DOHH2 (cell line): ENCODE data around the gene VSIR.

ENCODE experiments used
- H3F3A ChIP-seq: fragments of 200-600 bp; sonication (generic), shearing (Covaris generic); 2 replicates; pipeline ENCODE4 v1.6.0; 2016; ENCODE audit warnings: antibody characterized with exemption, mild to moderate bottlenecking; ENCODE audit not compliant: control insufficient read depth, insufficient read depth
- H3K27ac ChIP-seq: fragments of 200-600 bp; sonication (generic); 2 replicates; pipeline ENCODE4 v1.5.1; 2014; ENCODE audit warnings: low read depth, mild to moderate bottlenecking, low read length, moderate library complexity
- H3K27me3 ChIP-seq: fragments of 200-600 bp; sonication (generic); 2 replicates; pipeline ENCODE4 v1.6.1; 2014; ENCODE audit warnings: mild to moderate bottlenecking, low read length, mixed read lengths; ENCODE audit not compliant: control insufficient read depth
- H3K36me3 ChIP-seq: fragments of 200-600 bp; sonication (generic); 2 replicates; pipeline ENCODE4 v1.6.1; 2014; ENCODE audit warnings: mild to moderate bottlenecking, low read length, moderate library complexity, mixed read lengths; ENCODE audit not compliant: control insufficient read depth
- H3K4me1 ChIP-seq: fragments of 200-600 bp; sonication (generic); 2 replicates; pipeline ENCODE4 v1.6.1; 2014; ENCODE audit warnings: mild to moderate bottlenecking, low read length, mixed read lengths; ENCODE audit not compliant: control insufficient read depth
- H3K4me2 ChIP-seq: fragments of 200-600 bp; sonication (generic); 2 replicates; pipeline ENCODE4 v1.6.0; 2014; ENCODE audit warnings: mild to moderate bottlenecking, low read length, moderate library complexity
- H3K4me3 ChIP-seq: fragments of 200-600 bp; sonication (generic); 2 replicates; pipeline ENCODE4 v1.5.1; 2014; ENCODE audit warnings: mild to moderate bottlenecking, low read length, mixed read lengths
- H3K79me2 ChIP-seq: fragments of 200-600 bp; sonication (generic); 2 replicates; pipeline ENCODE4 v1.6.1; 2014; ENCODE audit warnings: mild to moderate bottlenecking, low read length, mixed read lengths; ENCODE audit not compliant: control insufficient read depth
- H3K9me2 ChIP-seq: fragments of 200-600 bp; sonication (generic); replicated peaks from 2 replicates; pipeline ENCODE4 v1.6.1; 2014; ENCODE audit warnings: mild to moderate bottlenecking, low read length, mixed read lengths; ENCODE audit not compliant: control insufficient read depth
- H3K9me3 ChIP-seq: fragments of 200-600 bp; sonication (generic); 2 replicates; pipeline ENCODE4 v1.6.1; 2014; ENCODE audit warnings: antibody characterized with exemption, low read length, mixed read lengths; ENCODE audit not compliant: control insufficient read depth, insufficient read depth
- H4K20me1 ChIP-seq: fragments of 200-600 bp; sonication (generic); 2 replicates; pipeline ENCODE4 v1.6.0; 2014; ENCODE audit warnings: low read depth, mild to moderate bottlenecking, antibody characterized with exemption, low read length, moderate library complexity; ENCODE audit not compliant: control insufficient read depth, insufficient read depth
- CTCF ChIP-seq: fragments of 200-600 bp; sonication (generic); IDR thresholded peaks from one replicate; pipeline ENCODE4 v1.5.1; 2014; ENCODE audit warnings: antibody characterized with exemption, mild to moderate bottlenecking, low read depth, low read length; ENCODE audit not compliant: poor library complexity, severe bottlenecking
- EZH2phosphoT487 ChIP-seq: fragments of 200-600 bp; sonication (generic); IDR thresholded peaks from 2 replicates; pipeline ENCODE4 v1.6.1; 2017; ENCODE audit warnings: borderline replicate concordance, mild to moderate bottlenecking, antibody characterized with exemption, low read length, moderate library complexity, mixed read lengths

The VSIR gene

GRCh38 chr10:71714592-71714991 is 58.7 kb downstream of the VSIR start:
- H3K27me3 ChIP-seq, result no peaks in the 10 kb centered on the region
- H4K20me1 ChIP-seq, result no peaks in the 10 kb centered on the region
- H3K4me3 ChIP-seq, result no peak overlapping the region
- H3K9me2 ChIP-seq, result no peaks in the 10 kb centered on the region
- no peaks in the 10 kb centered on the region for H3K79me2 ChIP-seq
- peaks cover 14% of the 10 kb centered on the region for H3K4me1 ChIP-seq
- H3K4me2 ChIP-seq, result no peak overlapping the region
- H3F3A ChIP-seq, result no peaks in the 10 kb centered on the region
- H3K27ac ChIP-seq, result no peak overlapping the region
- H3K36me3 ChIP-seq, result no peaks in the 10 kb centered on the region
- no peaks in the 10 kb centered on the region for H3K9me3 ChIP-seq
- no peak for TF ChIP-seq CTCF
- no peak for TF ChIP-seq EZH2phosphoT487

GRCh38 chr10:71714031-71714410 is 59.3 kb downstream of the VSIR start:
- TF ChIP-seq CTCF, result no peak
- no peaks in the 10 kb centered on the region for H4K20me1 ChIP-seq
- H3K79me2 ChIP-seq, result no peaks in the 10 kb centered on the region
- H3K36me3 ChIP-seq, result no peaks in the 10 kb centered on the region
- no peak overlapping the region for H3K4me3 ChIP-seq
- no peaks in the 10 kb centered on the region for H3K9me2 ChIP-seq
- peaks cover 14% of the 10 kb centered on the region for H3K4me1 ChIP-seq
- no peaks in the 10 kb centered on the region for H3K27me3 ChIP-seq
- H3K4me2 ChIP-seq, result no peak overlapping the region
- no peaks in the 10 kb centered on the region for H3K9me3 ChIP-seq
- no peaks in the 10 kb centered on the region for H3F3A ChIP-seq
- no peak overlapping the region for H3K27ac ChIP-seq

DNA sequence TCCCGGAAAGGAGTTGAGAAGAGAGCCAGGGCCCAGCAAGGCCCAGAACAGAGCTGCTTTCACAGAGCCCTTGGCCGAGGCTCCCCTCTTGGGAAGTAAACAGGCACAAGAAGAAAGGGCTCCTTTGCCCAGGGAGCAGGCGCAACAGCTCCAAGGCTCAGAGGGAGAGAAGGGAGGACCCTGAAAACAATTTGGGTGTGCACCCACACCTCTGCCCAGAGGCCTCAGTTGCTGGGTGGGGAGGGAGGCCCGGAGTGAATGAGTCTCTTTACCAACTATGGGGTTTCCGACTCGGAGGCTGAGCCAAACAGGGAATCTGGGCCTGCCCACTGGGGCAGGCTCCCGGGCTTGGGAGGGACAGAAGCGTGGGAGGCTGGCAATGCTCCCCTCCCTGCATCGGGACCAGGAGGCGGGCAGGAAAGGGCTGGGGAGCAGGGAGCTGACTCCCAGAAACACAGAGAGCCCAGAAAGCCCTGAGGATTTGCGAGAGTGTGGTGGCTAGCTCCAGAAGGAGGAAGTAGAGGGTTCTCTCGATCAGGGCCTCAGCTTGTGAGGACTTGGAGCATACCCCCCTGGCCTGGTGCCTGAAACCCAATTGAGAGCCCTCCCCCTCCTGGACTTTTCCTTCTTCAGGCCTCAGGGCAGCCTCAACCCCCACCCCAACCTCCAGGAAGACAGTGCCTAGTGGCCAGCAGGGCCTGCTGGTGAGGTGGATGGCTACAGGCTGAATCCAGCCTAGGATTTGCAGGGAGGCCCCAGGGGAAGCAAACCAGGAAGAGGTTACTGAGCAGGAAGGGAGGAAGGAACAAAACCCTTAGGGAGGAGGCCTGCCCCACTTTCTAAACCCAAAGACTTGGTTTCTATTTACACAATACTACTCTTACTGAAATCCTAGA is 59.9 kb downstream of the VSIR start:
- Histone ChIP-seq H3K27me3 (peaks cover 2% of the 10 kb centered on the region; the same call in 1 of the 2 replicates), H3K4me1 (peaks cover 14% of the 10 kb centered on the region), H3K4me2 (no peak overlapping the region), H3K79me2 (no peaks in the 10 kb centered on the region), H3K27ac (no peak overlapping the region), H3K36me3 (no peaks in the 10 kb centered on the region), H3K9me3 (no peaks in the 10 kb centered on the region), H3F3A (no peaks in the 10 kb centered on the region), H3K4me3 (no peak overlapping the region), H3K9me2 (no peaks in the 10 kb centered on the region), H4K20me1 (no peaks in the 10 kb centered on the region)
- no peak for TF ChIP-seq CTCF
- no peak for TF ChIP-seq EZH2phosphoT487
